PC-3 (cell line): ENCODE results near the gene L1CAM. TPM values are rescaled to one million over a fixed set of nuclear protein-coding genes. Genes with fewer than 3 reads are reported as not detected.

Experiments
- ATAC-seq: fragments of 200-7000 bp; cut with Tn5 transposase; 2 replicates; pipeline ENCODE4 v1.9.1; 2020; ENCODE audit warnings: mild to moderate bottlenecking, moderate library complexity
- BruUV-seq: library from RNA; stranded (reverse); fragments of 400-500 nt; replicated peaks from 2 replicates; lab custom pipeline; 2021; lab: Mats Ljungman, UMichigan
- CTCF ChIA-PET: fragments of 300-600 bp; sonication (Branson Sonifier 250); formaldehyde crosslinking; loops from one replicate; lab custom pipeline; 2022; ENCODE audit warnings: antibody characterized with exemption; lab: Charles Lee
- POLR2A ChIA-PET: fragments of 300-600 bp; sonication (Branson Sonifier 250); formaldehyde crosslinking; loops from one replicate; lab custom pipeline; 2022; ENCODE audit warnings: antibody characterized with exemption; ENCODE audit not compliant: unreplicated experiment; lab: Charles Lee
- DNase-seq: peaks from one replicate; pipeline ENCODE4 v3.0.0-alpha.2; 2015
- H2AFZ ChIP-seq: fragments of 300-600 bp; sonication (generic); 2 replicates; pipeline ENCODE4 v1.6.0; 2016; ENCODE audit warnings: antibody characterized with exemption, low read length
- H3F3A ChIP-seq: fragments of 300-600 bp; sonication (generic); one replicate; pipeline ENCODE4 v1.6.0; 2017; ENCODE audit warnings: antibody characterized with exemption, low read length, control low read depth, mild to moderate bottlenecking; ENCODE audit not compliant: unreplicated experiment
- H3K27ac ChIP-seq: fragments of 300-600 bp; sonication (generic); 2 replicates; pipeline ENCODE4 v1.5.1; 2016; ENCODE audit warnings: mild to moderate bottlenecking, low read length
- H3K27me3 ChIP-seq: fragments of 300-600 bp; sonication (generic); 2 replicates; pipeline ENCODE4 v1.6.1; 2016; ENCODE audit warnings: low read length, mixed read lengths
- H3K36me3 ChIP-seq: fragments of 300-600 bp; sonication (generic); 2 replicates; pipeline ENCODE4 v1.6.1; 2016; ENCODE audit warnings: low read depth, mixed run types, low read length, mixed read lengths
- H3K4me1 ChIP-seq: fragments of 300-600 bp; sonication (generic); 2 replicates; pipeline ENCODE4 v1.5.1; 2016; ENCODE audit warnings: low read length; ENCODE audit not compliant: insufficient read depth
- H3K4me2 ChIP-seq: fragments of 300-600 bp; sonication (generic); 2 replicates; pipeline ENCODE4 v1.6.0; 2016; ENCODE audit warnings: low read length
- H3K4me3 ChIP-seq: fragments of 300-600 bp; sonication (generic); 2 replicates; pipeline ENCODE4 v1.5.1; 2016; ENCODE audit warnings: mild to moderate bottlenecking, low read length, mixed read lengths
- H3K79me2 ChIP-seq: fragments of 300-600 bp; sonication (generic); 2 replicates; pipeline ENCODE4 v1.6.1; 2017; ENCODE audit warnings: low read length, mixed read lengths
- H3K9ac ChIP-seq: fragments of 300-600 bp; sonication (generic); 2 replicates; pipeline ENCODE4 v1.6.0; 2016; ENCODE audit warnings: mild to moderate bottlenecking, low read length
- H3K9me2 ChIP-seq: fragments of 300-600 bp; sonication (generic); replicated peaks from 2 replicates; pipeline ENCODE4 v1.6.1; 2016; ENCODE audit warnings: mixed run types, low read length, mixed read lengths
- H3K9me3 ChIP-seq: fragments of 300-600 bp; sonication (generic); 2 replicates; pipeline ENCODE4 v1.6.1; 2016; ENCODE audit warnings: low read length, mixed read lengths
- H4K20me1 ChIP-seq: fragments of 300-600 bp; sonication (generic); 2 replicates; pipeline ENCODE4 v1.6.1; 2016; ENCODE audit warnings: low read length, mixed read lengths
- EZH2 ChIP-seq: fragments of 300-600 bp; sonication (generic); IDR thresholded peaks from one replicate; pipeline ENCODE4 v1.6.1; 2017; ENCODE audit warnings: antibody characterized with exemption, mild to moderate bottlenecking, low read length; ENCODE audit not compliant: unreplicated experiment
- EZH2phosphoT487 ChIP-seq: fragments of 300-600 bp; sonication (generic); IDR thresholded peaks from 2 replicates; pipeline ENCODE4 v1.6.1; 2018; ENCODE audit warnings: mild to moderate bottlenecking, antibody characterized with exemption, low read length, borderline replicate concordance
- intact Hi-C: fragments of 100-400 bp; cut with micrococcal nuclease; formaldehyde crosslinking; loops from 2 replicates; pipeline ENCODE4 v1.9.0; 2023
- total RNA-seq: library from RNA; depleted of rRNA; stranded (reverse); fragments of >200 nt; gene quantifications from 2 replicates; pipeline ENCODE4 v1.2.3, GENCODE V29; 2014
- TF ChIP-seq, protein P1 (sequence below): fragments of 300-600 bp; sonication (generic); conservative IDR thresholded peaks from 2 replicates; pipeline ENCODE4 v1.5.1; 2017; ENCODE audit warnings: antibody characterized with exemption, low read depth, mild to moderate bottlenecking, low read length

The L1CAM gene
- total RNA-seq, 1 experiment from 2014 or later: 5.2 TPM

DNA sequence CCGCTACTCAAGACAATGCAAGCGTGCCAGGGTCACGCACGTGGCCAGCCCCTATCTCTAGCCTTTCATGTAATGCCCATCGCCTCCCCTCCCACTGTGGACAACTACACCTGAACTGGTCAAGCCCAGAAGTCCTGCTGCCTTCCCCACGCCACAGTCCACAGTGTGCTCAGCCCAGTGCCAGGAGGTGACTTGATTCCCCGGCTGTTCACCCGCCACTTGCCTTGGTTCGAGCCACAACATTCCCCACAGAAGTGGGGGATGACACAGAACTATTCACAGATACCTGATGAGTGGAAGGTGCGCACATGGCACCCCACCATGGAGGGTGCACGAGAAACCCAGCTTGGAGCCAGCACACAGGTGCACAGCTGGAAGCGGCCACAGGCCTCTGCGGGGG, 33.3 kb upstream of the L1CAM start:
- Histone ChIP-seq H3K27ac (no peak overlapping the region), H3K4me2 (no peak overlapping the region), H3K4me3 (no peak overlapping the region), H3K9me3 (no peaks in the 10 kb centered on the region), H3K9ac (no peak overlapping the region), H3F3A (no peaks in the 10 kb centered on the region), H3K27me3 (no peaks in the 10 kb centered on the region), H2AFZ (no peak overlapping the region), H3K36me3 (no peaks in the 10 kb centered on the region), H4K20me1 (no peaks in the 10 kb centered on the region), H3K9me2 (no peaks in the 10 kb centered on the region), H3K79me2 (no peaks in the 10 kb centered on the region), H3K4me1 (no peaks in the 10 kb centered on the region)
- ChIA-PET CTCF (no interaction called here), POLR2A (interaction anchor here (0.7 kb wide), 1 partner anchor 9 kb away, joined by 3 read pairs; no protein-coding TSS in a partner anchor)
- no TSS peak for BruUV-seq
- intact Hi-C loops: no loop called here
- ATAC-seq: no peak
- TF ChIP-seq EZH2 (no peak), EZH2phosphoT487 (no peak)
- TF ChIP-seq, protein P1, sequence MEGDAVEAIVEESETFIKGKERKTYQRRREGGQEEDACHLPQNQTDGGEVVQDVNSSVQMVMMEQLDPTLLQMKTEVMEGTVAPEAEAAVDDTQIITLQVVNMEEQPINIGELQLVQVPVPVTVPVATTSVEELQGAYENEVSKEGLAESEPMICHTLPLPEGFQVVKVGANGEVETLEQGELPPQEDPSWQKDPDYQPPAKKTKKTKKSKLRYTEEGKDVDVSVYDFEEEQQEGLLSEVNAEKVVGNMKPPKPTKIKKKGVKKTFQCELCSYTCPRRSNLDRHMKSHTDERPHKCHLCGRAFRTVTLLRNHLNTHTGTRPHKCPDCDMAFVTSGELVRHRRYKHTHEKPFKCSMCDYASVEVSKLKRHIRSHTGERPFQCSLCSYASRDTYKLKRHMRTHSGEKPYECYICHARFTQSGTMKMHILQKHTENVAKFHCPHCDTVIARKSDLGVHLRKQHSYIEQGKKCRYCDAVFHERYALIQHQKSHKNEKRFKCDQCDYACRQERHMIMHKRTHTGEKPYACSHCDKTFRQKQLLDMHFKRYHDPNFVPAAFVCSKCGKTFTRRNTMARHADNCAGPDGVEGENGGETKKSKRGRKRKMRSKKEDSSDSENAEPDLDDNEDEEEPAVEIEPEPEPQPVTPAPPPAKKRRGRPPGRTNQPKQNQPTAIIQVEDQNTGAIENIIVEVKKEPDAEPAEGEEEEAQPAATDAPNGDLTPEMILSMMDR: no peak
- DNase-seq: no peak

DNA sequence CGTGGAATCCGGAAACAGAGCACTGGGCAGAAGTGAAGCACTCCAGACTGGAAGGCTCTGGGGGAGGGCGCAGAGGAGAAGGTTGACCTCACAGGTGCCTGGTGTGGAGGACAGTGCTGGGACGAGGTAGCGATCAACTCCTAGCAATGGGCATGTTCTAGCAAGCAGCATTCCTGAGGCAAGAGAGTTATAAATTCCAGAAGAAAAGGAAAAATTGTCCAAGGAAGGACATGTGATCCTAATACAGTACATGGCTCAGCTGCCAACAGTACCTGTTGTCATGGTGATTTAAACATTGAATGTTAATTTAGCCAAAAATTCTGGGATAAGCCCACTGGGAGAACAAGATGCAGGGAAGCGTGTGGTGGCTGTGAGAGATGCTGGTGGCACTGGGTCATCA, 31.9 kb upstream of the L1CAM start:
- H4K20me1 ChIP-seq: no peaks in the 10 kb centered on the region
- no peak for DNase-seq
- POLR2A ChIA-PET: no interaction called here
- H3K4me2 ChIP-seq: no peak overlapping the region
- CTCF ChIA-PET: no interaction called here
- no peak for TF ChIP-seq EZH2phosphoT487
- TF ChIP-seq, protein P1: no peak
- no peaks in the 10 kb centered on the region for H3K36me3 ChIP-seq
- H3K27me3 ChIP-seq: no peaks in the 10 kb centered on the region
- ATAC-seq: no peak
- H3K27ac ChIP-seq: no peak overlapping the region
- no TSS peak for BruUV-seq
- H3K79me2 ChIP-seq: no peaks in the 10 kb centered on the region
- H3F3A ChIP-seq: no peaks in the 10 kb centered on the region
- no peaks in the 10 kb centered on the region for H3K4me1 ChIP-seq
- H2AFZ ChIP-seq: no peak overlapping the region
- intact Hi-C loops: no loop called here
- no peaks in the 10 kb centered on the region for H3K9me2 ChIP-seq
- H3K9ac ChIP-seq: no peak overlapping the region
- no peaks in the 10 kb centered on the region for H3K9me3 ChIP-seq
- no peak overlapping the region for H3K4me3 ChIP-seq

DNA sequence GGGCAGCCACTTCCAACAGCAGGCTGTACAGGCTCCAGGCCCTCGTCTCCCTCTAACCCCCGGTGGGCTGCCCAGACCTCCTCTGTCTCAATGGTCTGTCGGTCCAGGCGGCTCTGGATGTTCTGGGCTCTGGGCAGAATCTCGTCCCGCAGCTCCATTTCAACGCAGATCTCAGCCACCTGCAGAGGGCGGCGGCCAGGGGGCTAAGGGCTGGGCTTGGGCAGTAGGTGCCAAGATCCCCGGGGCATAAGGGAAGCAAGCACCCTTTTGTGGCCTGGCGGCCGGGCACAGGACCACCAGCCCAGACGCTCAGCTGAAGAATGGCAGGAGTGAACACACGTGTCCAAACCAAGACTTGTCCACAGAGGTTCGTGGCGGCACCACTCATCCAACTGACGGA, 27.7 kb upstream of the L1CAM start:
- TF ChIP-seq, protein P1: no peak
- TF ChIP-seq EZH2phosphoT487 (no peak), EZH2 (no peak)
- ATAC-seq: no peak
- Histone ChIP-seq H3K27me3 (no peaks in the 10 kb centered on the region), H4K20me1 (no peaks in the 10 kb centered on the region), H3K4me2 (no peak overlapping the region), H3K9me3 (no peaks in the 10 kb centered on the region), H3K9ac (no peak overlapping the region), H3K4me1 (no peaks in the 10 kb centered on the region), H3K27ac (no peak overlapping the region), H2AFZ (no peak overlapping the region), H3K79me2 (no peaks in the 10 kb centered on the region), H3K9me2 (no peaks in the 10 kb centered on the region), H3F3A (no peaks in the 10 kb centered on the region), H3K4me3 (no peak overlapping the region), H3K36me3 (no peaks in the 10 kb centered on the region)
- no TSS peak for BruUV-seq
- POLR2A ChIA-PET: no interaction called here
- DNase-seq: no peak
- intact Hi-C loops: no loop called here
- CTCF ChIA-PET: no interaction called here
